ENCODE results near the gene FEN1.
A peak's percentile ranks its signal among the peaks of the same experiment; 100 is the strongest.

Gene FEN1

DNA sequence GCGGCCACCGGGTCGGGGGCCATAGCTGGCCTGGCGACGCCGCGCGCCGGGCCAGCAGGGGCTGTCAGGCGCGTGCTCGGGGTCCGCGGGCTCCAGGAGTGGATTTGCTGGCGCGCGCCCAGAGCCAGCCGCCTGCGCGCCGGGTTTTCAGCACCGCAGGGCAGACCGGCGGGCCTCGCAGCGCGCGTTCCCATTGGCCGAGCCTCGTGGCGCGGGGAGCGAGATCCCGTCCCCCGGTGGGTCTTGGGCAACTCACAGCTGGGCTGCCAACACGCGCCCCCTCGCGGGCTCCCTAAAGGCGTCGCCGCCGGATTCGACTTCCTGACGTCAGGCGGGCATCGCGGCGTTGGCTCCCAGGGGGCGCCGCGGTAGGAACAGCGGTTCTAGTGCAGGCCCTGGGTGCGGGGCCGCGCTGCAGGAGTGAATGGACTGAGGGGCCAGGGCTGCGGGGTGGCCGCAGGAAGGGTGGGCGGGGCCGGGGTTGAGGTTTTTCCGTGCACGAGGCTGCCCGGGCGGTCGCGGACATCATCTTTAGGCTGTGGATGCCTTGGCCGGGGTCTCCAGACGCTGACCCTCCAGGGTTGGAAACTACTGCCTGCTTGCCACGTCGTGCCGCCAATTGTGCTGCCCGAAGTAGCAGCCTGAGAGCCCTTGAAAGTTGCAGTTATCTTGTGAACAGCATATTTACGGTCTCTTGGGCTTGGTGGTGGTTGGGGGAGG lies 24.2 kb downstream of the FEN1 start, which contains the start of gene FADS1:
FADS1 (minus strand) TSS at position 268 of the 720 bp plus-strand sequence; CDS start at position 194, 74 bp downstream.
- DNase-seq (ENCODE audit: low read depth in 2 of 3, low spot score in 2 of 3): peak; percentile 56 to 66 (median 64)

GRCh38 chr11:61817471-61818202 lies 24.9 kb downstream of the FEN1 start:
- no peak for DNase-seq (ENCODE audit: low read depth in 2 of 3, low spot score in 2 of 3)

DNA sequence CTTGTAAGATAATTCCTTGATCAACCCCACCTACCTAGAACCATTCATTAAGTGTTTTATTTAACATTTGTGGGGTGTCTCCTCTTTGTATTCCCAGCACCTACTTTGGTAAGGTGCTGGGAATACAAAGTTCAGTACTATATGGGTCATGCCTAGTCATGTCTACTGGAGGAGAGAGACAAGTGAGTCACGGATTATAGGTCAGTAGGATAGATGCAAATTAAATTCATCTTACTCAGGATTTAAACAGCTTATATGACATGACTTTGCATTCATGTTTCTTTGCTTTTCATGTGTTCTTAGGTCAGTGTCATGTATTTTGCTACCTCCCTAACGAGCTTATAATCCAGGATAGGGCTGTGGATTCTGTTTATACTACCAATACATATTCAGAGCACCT lies 27.5 kb downstream of the FEN1 start:
- no peak for DNase-seq (ENCODE audit: low read depth in 2 of 3, low spot score in 2 of 3)

- no peak for DNase-seq (ENCODE audit: low read depth in 2 of 3, low spot score in 2 of 3)
Observed at GRCh38 chr11:61826930-61827570, 34.3 kb downstream of the FEN1 start.

DNA sequence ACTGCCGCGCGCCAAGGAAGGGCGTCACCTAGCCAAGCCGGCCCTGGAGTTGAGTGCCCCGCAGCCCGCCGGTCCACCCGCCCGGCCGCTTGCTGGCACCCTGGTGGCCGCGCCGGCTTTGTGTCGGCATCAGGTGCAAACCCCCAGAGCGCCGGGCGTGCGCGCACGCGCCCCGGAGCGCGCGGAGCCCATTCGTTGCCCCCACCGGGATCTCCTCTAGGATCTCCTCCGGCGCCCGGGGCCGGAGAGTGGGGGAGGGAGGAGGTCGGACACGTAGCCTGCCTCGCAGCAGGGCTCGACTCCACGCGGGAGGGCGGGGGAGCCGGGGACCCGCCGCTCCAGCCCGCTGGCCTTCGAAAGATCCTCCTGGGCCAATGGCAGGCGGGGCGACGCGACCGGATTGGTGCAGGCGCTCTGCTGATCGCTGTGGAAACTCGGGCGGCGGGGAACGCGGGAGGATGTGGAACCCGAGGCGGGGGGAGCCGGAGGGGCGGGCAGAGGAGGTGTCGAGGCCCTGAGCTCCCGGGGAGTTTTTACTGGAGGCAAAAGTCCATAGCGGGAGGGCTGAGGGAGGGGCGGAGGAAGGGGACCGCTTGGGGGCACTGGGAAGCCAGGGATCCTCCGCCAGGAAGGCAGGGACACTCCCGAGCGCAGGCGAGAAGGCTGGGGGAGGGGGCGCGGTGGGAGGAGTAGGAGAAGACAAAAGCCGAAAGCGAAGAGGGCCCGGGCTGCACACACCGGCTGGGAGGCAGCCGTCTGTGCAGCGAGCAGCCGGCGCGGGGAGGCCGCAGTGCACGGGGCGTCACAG lies 35.1 kb downstream of the FEN1 start, which contains the start of gene FADS2:
FADS2 (plus strand) TSS at position 730 of the 808 bp plus-strand sequence. CDS start 91 bp downstream, outside the sequence.
- DNase-seq (ENCODE audit: low read depth in 2 of 3, low spot score in 2 of 3): peak; percentile 55 to 65 (median 64)

- no peak for DNase-seq (ENCODE audit: low read depth in 2 of 3, low spot score in 2 of 3)
Observed at GRCh38 chr11:61828379-61828628, 35.6 kb downstream of the FEN1 start.

DNA sequence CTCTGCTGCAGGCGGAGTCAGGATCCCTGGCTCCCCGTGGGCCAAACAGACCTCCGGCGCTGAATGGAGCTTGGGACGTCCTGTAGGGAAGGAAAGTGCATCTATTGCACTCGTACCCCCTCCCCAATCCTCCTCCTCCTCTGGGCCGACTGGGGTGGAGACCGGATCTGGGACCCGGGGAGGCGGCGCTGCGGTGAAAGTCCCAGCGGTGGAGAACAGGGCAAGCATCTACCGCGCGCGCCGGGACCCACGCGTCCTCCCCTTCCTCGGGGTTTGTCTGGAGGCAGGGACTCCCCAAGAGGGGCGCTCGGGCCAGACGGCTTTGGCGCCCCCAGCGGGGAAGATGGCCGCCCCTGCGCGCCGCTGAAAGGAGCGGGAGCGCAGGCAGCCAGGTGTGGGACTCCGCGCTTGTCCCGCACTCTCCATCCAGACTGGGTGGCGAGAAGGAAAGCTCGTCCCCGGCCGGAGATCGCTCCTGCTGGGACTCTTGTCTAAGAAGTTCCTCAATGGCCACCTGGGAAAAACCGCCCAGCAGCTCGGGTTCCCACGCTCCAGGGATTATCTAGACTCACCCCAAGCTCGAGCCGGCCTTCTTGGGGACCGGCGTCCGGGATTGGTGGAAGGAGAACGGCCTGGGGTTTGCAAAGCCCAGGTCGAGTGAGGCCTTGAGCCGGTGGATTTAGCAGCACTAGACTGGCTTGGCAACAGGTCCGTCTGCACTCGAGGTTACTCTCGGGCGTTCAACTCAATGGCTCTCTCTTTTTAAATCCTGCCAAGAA lies 36.1 kb downstream of the FEN1 start:
- peak in 1 of 3 experiments; percentile 18 for DNase-seq (ENCODE audit: low read depth in 2 of 3, low spot score in 2 of 3)

DNA sequence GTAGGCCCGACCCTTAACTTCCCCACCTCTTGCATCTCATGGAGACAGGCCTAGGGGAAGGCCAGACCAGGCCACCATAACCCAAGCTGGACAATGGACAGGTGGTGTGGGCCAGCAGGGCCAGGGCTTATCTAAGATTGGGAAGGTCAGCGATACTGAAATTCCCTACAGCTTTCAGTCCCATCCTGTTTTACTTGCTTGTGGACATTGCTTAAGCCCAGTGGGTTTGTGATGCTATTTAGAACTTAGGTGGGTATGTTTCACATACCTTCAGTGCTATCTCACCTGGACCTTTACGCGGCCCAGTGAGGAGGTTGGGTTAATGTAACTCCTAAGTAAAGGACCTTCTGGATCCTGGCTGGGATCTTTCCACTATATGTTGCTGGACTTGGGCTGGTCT lies 37.1 kb downstream of the FEN1 start:
- no peak for DNase-seq (ENCODE audit: low read depth in 2 of 3, low spot score in 2 of 3)

DNA sequence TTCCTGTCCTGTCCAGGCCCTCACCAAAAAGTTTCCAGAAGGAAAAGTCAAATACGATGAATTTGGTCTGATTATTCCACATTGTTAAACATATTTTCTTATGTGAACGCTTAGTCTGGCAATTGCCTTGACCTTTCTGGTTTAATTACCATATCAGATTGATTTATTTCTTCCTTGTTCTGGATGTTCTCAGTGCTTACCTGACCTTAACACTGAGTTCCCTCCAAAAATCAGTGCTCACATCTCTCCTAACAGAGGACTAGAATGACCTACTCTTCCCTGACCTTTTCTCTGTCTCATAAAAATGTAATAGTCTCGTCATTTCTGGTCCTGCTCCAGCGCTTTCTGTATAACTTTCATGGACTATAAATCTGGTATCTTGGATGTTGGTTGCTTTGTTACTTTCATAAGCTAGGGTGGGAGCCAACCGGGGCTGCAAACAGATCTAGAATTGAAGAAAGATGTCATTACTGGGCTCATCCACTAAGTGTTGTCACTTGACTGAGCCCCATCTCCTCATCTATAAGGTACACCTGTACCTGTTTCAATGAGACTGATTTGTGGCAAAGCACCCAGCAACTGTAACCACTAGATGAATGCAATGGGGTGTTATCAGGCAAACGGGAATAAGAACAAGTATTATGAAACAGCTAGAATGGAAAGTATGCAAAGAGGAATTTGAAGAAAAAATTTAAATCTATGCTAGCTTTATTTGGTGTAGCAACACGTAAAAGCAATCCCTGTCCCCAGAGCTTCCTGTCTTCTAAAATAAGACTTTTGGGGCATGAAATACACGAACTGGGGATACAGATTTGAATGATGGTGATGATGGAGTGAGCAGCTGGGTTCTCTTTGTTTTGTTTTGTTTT lies 37.8 kb downstream of the FEN1 start:
- DNase-seq (ENCODE audit: low read depth in 2 of 3, low spot score in 2 of 3): no peak

- DNase-seq (ENCODE audit: low read depth in 2 of 3, low spot score in 2 of 3): no peak
Observed at GRCh38 chr11:61832207-61832606, 39.5 kb downstream of the FEN1 start.

DNA sequence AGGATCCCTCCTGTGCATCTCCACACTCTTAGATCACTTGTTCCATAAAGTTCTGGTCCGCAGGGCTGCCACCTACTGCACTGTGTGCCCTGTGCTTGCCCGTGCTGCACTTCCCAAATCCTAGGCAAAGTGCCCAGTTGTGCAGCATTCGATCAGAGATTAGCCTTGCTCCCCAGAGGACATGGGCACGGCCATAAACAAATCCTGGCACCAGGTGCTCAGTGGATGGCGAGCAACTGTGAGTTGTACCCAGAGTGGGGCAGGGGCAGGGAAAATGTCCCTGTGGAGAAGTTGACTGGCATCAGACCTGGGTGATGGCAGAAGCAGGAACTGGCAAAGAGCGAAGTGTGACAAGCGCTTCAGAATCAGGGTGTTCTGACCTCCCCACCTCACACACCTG lies 40.0 kb downstream of the FEN1 start:
- DNase-seq (ENCODE audit: low read depth in 2 of 3, low spot score in 2 of 3): no peak

GRCh38 chr11:61833471-61833870 lies 40.8 kb downstream of the FEN1 start:
- no peak for DNase-seq (ENCODE audit: low read depth in 2 of 3, low spot score in 2 of 3)

DNA sequence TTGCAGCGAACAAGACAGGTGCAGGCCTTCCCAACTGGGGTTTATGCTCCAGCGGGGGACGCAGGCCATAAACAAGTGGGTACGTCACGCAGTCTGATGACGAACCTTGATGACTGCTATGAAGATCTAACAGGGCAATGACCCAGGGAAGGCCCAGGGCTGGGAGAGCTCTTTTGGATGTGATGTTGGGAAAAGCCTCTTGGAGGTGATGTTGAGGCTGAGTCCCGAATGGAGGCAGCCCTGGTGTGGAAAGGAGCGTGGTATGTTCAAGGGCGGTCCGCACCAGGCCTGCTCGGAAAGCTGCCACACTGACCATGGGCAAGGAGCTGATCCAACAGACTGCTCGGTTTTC lies 41.2 kb downstream of the FEN1 start:
- no peak for DNase-seq (ENCODE audit: low read depth in 2 of 3, low spot score in 2 of 3)

DNA sequence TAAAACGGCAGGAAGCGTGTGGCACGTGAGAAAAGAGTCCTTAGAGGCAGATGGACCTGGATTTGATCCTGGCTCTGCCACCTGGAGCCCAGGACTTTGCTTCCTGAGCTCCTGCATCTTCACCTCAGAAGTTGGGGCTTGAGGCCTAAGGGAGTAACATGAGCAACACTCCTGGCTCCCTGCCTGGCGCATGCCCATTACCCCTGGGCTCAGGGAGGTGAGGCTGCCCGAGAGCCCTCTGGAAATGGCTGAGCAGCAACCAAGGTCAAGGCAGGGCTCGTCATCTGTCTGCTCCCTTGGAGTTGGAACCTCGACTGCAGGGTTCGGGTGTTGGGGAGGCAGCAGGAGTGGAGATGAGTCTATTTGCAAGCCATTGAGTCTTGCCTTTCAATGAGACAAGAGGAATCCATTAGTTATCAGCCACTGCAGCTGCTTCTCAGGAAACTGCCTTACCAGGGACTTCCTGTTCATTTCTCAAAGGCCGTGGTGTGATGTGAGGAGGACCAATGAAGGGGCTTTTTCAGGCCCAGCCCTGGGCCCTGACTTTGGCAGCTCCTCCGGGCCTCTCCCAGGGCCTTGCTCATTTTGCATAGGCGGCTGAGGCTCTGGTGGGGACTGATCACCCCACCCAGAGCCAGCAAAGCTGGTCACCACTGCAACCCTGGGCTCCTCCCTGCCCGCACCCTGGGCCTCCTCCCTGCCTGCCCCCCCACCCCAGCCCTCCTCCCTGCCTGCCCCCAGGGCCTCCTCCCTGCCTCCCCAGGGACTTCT lies 41.8 kb downstream of the FEN1 start:
- peak in 2 of 3 experiments; percentile 11 to 40 for DNase-seq (ENCODE audit: low read depth in 2 of 3, low spot score in 2 of 3)

- DNase-seq (ENCODE audit: low read depth in 2 of 3, low spot score in 2 of 3): no peak
Observed at GRCh38 chr11:61836193-61836592, 43.5 kb downstream of the FEN1 start.

DNA sequence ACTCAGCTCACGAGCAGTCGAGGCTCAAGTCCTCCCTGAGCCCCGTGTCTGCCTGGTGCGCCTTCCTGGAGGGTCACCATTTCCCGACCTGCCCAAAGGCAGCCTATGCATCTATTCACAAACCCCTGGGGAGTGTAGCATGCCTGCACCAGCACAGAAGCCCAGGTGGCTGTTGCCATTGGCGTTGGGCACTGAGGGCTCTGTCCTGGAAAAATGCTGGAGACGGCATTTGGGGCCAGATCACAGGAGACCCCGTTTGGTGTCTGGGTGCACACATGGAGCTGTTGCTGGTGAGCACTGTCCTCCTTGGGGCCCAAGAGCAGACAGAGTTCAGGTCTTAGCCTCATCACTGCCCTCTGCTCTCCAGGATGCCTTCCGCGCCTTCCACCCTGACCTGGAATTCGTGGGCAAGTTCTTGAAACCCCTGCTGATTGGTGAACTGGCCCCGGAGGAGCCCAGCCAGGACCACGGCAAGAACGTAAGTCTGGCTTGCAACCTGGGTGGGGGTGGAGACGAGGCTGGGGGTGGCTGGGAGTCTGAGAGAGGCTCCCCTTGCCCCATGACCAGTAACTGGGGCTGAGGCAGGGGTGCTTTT lies 44.8 kb downstream of the FEN1 start:
- no peak for DNase-seq (ENCODE audit: low read depth in 2 of 3, low spot score in 2 of 3)

DNA sequence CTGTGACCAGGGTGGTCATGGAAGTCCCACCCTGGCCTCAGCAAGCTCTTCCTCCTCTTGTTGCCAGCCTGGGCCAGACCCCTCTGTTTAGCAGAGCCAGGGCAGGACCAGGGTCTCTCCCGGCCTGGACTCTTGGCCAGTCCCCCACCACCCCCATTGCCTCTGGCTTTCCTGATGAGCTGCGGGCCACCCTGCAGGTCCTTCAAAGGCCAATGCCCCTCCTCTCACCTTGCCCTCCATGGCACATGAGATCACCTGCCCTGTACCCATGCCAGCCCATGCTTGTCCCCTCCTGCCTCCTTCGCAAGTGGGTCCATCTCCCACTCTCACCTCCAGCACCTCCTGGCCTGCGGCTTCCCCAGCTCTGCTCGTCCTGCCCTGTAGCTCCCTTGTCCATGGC lies 45.8 kb downstream of the FEN1 start:
- no peak for DNase-seq (ENCODE audit: low read depth in 2 of 3, low spot score in 2 of 3)

DNA sequence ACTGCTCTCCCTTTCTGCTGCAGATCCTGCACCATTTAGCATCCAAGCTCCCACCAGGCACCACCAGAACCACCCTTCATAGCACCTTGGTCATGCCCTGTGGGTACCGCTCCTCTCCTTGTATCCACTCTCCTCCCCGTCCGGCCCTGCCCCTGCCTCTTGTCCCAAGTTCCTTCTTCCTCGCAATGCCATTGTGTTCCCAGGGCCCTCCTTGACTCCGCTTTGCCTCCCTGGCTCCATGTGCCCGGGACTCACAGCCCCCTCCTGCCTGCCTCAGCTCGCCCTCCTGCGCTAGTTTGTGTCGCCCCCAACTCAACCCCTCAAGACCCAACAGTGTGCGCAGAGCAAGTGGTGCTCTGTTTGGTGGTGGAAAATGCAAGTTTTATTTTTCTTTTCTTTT lies 46.2 kb downstream of the FEN1 start:
- DNase-seq (ENCODE audit: low read depth in 2 of 3, low spot score in 2 of 3): no peak

DNA sequence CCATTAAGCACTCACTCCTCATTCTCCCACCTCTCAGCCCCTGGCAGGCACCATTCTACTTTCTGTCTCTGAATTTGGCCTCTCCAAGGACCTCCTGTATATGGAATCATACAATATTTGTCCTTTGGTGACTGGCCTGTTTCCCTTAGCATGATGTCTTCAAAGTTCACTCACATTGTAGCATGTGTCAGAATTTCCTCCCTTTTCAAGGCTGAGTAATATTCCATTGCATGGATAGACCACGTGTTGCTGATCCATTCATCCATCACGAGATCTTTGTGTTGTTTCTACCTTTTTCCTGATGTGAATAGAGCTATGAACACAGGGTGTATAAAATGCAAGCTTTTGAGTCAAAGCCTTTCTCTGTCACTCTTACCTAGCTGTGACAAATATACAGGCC lies 47.0 kb downstream of the FEN1 start:
- DNase-seq (ENCODE audit: low read depth in 2 of 3, low spot score in 2 of 3): no peak

Measured in activated CD8-positive, alpha-beta memory T cell treated with anti-CD3 and anti-CD28 coated beads for 48 hours (primary cell).